ENCODE results near the gene ATP10B.
"Not testable (repeated sequence)": the region's sequence is repeated elsewhere in the genome, so short reads cannot be mapped to it uniquely, and the experiment has no call there.

The ATP10B gene

DNA sequence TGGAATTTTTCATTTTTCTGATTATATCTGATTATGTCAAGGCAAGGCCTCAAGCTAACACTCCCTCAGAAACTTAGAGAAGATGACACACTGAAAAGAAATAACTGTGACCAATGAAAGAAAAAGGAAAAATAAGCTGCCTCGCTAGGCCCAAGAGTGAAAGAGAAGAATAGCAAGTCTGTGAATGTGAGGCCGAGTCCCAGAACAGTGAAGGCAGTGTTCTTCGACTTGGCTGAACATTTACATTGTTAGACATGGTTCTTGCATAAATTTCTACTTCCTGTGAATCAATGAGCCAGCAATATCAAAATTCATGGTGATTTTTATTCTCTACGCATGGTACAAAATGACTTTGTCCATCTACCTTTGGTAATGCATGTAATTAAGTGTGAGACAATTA lies at the start of gene ATP10B:
TSS of gene ATP10B (minus strand) at position 163 of the 400 bp plus-strand sequence. CDS start 164,137 bp downstream, outside the sequence.
- no peak for DNase-seq (ENCODE audit: low spot score)

- DNase-seq (ENCODE audit: low spot score) = no peak
Observed at GRCh38 chr5:160901656-160902055, 49.6 kb upstream of the ATP10B start.

GRCh38 chr5:160899735-160900134 lies 47.7 kb upstream of the ATP10B start:
- DNase-seq (ENCODE audit: low spot score) = no peak

GRCh38 chr5:160893180-160893964 lies 41.4 kb upstream of the ATP10B start:
- not testable (repeated sequence) for DNase-seq (ENCODE audit: low spot score)

- no peak for DNase-seq (ENCODE audit: low spot score)
Observed at GRCh38 chr5:160887780-160888179, 35.8 kb upstream of the ATP10B start.

DNA sequence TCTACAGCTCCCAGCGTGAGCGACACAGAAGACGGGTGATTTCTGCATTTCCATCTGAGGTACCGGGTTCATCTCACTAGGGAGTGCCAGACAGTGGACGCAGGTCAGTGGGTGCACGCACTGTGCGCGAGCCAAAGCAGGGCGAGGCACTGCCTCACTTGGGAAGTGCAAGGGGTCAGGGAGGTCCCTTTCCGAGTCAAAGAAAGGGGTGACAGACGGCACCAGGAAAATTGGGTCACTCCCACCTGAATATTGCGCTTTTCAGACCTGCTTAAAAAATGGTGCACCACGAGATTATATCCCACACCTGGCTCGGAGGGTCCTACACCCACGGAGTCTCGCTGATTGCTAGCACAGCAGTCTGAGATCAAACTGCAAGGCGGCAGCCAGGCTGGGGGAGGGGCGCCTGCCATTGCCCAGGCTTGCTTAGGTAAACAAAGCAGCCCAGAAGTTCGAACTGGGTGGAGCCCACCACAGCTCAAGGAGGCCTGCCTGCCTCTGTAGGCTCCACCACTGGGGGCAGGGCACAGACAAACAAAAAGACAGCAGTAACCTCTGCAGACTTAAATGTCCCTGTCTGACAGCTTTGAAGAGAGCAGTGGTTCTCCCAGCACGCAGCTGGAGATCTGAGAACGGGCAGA lies 21.7 kb upstream of the ATP10B start:
- not testable (repeated sequence) for DNase-seq (ENCODE audit: low spot score)

- DNase-seq (ENCODE audit: low spot score) = no peak
Observed at GRCh38 chr5:160869989-160870521, 18.0 kb upstream of the ATP10B start.

- no peak for DNase-seq (ENCODE audit: low spot score)
Observed at GRCh38 chr5:160867976-160868375, 16.0 kb upstream of the ATP10B start.

DNA sequence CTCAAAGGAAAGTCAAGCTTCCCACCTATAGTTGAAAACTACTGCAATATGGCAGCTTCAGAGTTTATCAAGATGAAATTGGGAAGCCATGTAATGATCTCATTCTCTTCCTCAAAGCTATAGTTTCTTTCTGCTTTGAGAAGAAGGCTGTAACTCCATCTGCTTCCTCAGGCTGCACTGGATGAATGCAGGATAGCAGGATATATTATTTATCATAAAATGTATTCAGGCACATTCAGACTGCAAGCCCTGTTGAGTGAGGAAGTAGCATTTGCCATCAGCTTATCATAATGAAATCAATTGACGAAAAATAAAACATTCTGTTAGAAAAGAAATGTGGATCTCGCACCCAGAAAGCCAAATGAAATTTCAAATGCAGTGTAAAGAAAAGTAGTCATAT lies 560 bp downstream of the ATP10B start:
- no peak for DNase-seq (ENCODE audit: low spot score)

- DNase-seq (ENCODE audit: low spot score) = no peak
Observed at GRCh38 chr5:160850421-160850820, 1.6 kb downstream of the ATP10B start.

DNA sequence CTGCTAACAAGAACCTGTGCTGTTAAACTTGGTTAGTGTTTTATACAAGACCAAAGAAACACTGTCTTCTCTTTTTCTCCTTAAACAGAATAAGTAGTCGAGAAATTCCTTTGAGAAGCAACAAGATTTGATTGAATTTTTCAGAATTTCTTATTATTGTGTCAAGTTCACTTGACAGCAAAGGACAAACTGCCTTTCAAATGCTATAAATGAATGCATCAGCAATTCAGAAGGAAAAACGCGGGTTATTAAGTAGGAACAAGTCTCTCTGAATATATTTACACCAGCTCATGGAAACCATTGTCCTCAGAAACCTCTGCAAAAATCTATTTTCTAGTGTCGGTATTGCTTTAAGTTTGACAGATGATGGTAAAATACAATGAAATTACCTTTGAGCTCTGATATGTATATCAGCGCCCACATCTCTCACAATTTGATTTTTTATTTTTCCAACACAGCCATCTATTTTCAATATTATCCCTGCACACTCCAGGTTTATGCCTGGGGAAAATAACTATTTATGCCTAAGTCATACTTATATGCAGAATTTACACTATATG lies 4.4 kb downstream of the ATP10B start:
- DNase-seq (ENCODE audit: low spot score) = no peak

- DNase-seq (ENCODE audit: low spot score) = no peak
Observed at GRCh38 chr5:160846642-160847041, 5.4 kb downstream of the ATP10B start.

- DNase-seq (ENCODE audit: low spot score) = no peak
Observed at GRCh38 chr5:160844177-160844576, 7.8 kb downstream of the ATP10B start.

- no peak for DNase-seq (ENCODE audit: low spot score)
Observed at GRCh38 chr5:160843240-160843639, 8.8 kb downstream of the ATP10B start.

- DNase-seq (ENCODE audit: low spot score) = no peak
Observed at GRCh38 chr5:160837749-160838593, 14.0 kb downstream of the ATP10B start.

DNA sequence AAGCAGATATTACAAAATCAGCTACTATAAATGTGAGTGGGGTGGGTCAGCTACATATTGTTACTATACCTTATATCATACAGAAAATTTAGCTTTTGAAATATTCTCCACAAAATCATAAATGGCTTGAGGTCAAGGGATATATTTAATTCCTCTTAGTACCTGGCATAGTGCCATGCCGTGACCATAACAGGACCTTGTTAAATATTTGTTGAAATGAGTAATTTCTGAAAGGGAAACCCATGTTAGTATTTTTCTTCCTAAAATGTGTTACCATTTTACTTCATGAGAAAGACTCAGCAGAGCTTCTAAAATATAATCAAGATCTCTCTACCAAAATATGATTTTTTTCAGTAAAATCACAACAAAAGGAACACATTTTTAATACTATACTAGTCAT lies 14.8 kb downstream of the ATP10B start:
- no peak for DNase-seq (ENCODE audit: low spot score)

GRCh38 chr5:160835818-160836528 lies 16.0 kb downstream of the ATP10B start:
- DNase-seq (ENCODE audit: low spot score) = no peak

- no peak for DNase-seq (ENCODE audit: low spot score)
Observed at GRCh38 chr5:160835376-160835775, 16.6 kb downstream of the ATP10B start.

DNA sequence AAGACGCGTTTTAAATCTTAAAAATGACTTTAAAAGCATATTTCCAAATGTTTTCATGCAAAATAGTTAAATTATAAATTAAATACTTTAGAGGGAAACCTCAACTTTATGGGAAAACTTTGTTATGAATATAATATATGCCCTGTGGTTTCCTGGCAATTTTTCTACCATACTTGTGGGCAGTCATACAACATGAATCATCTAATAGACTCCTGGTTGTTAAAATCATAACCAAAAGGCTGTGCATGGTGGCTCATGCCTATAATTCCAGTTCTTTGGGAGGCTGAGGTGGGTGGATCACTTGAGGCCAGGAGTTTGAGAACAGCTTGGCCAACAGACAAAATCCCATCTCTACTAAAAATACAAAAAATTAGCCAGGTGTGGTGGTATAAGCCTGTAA lies 18.2 kb downstream of the ATP10B start:
- DNase-seq (ENCODE audit: low spot score) = no peak

DNA sequence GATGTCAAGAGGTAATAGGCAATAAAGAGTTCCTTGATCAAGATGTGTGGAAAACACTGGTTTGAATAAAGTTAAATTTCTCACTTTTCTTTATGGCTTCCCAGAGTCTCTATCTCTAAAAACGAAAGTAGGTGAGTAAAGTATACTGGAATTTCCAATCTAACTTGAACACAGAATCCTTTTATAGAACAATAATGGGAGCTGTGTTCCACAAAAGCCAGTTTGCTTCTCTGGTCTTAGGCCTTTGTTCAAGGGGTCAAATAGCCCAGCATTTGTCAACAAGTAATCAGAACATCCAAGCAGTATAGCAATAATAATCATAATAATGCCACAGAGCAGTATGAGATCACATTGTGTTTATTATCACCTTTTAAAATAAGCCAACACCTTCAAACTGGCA lies 20.2 kb downstream of the ATP10B start:
- DNase-seq (ENCODE audit: low spot score) = no peak

- no peak for DNase-seq (ENCODE audit: low spot score)
Observed at GRCh38 chr5:160824301-160825001, 27.6 kb downstream of the ATP10B start.
